ENCODE data around the gene TES.
"Not testable (repeated sequence)": the region's sequence is repeated elsewhere in the genome, so short reads cannot be mapped to it uniquely, and the experiment has no call there.

Gene TES

GRCh38 chr7:116292381-116292780 lies 82.0 kb downstream of the TES start:
- no peak for DNase-seq

GRCh38 chr7:116293139-116293538 lies 82.8 kb downstream of the TES start:
- DNase-seq: no peak

- DNase-seq: no peak
These were observed 83.3 kb downstream of the TES start for GRCh38 chr7:116293633-116294032.

GRCh38 chr7:116295903-116296302 lies 85.6 kb downstream of the TES start:
- DNase-seq: not testable (repeated sequence)

GRCh38 chr7:116298055-116298454 lies 87.7 kb downstream of the TES start:
- DNase-seq: no peak

- DNase-seq: no peak
These were observed 88.2 kb downstream of the TES start for GRCh38 chr7:116298576-116298975.

GRCh38 chr7:116305485-116306408 lies 95.4 kb downstream of the TES start:
- no peak for DNase-seq

- DNase-seq: no peak
These were observed 96.2 kb downstream of the TES start for GRCh38 chr7:116306409-116307048.

GRCh38 chr7:116307253-116307652 lies 96.9 kb downstream of the TES start:
- DNase-seq: no peak

All from GOT3 (cell line).